Measurements from ENCODE around the gene C8A. TPM values are rescaled to one million over a fixed set of nuclear protein-coding genes. Genes with fewer than 3 reads are reported as not detected.

C8A gene
- total and polyA plus RNA-seq, 10 of the 15 experiments (the other 5 are each of a cell fraction or from before 2014, with no cell fraction given): not detected

GRCh38 chr1:56916630-56917029, 62.0 kb downstream of the C8A start:
- H3K4me3 ChIP-seq: no peak overlapping the region
- no peak for ATAC-seq
- TF ChIP-seq RCOR1 (conservative IDR thresholded peaks at IDR 0.05; ENCODE audit: low read depth, low read length) (no peak), PRDM15 (CRISPR knock-in tag; IDR thresholded peaks at IDR 0.05) (no peak), YBX1 (IDR thresholded peaks at IDR 0.05) (no peak), RAD51 (IDR thresholded peaks at IDR 0.05) (no peak)
- ChIA-PET RAD21 (ENCODE audit: unreplicated experiment) (no interaction called here), SMC1A (ENCODE audit: uncharacterized antibody, unreplicated experiment) (no interaction called here), POLR2A (no interaction called here), CTCF (no interaction called here)
- no peaks in the 10 kb centered on the region for H3K9me3 ChIP-seq (replicated peaks; ENCODE audit: control insufficient read depth, insufficient read depth, low read length)
- no TSS peak for BruUV-seq (replicated peaks)
- in situ Hi-C loops (cut with MboI) (no loop called here), intact Hi-C loops (cut with micrococcal nuclease; ENCODE audit: unreplicated experiment) (no loop called here)
- no peak overlapping the region for H2AFZ ChIP-seq (ENCODE audit: control insufficient read depth, low read depth, low read length)
- no peak overlapping the region for H3K27ac ChIP-seq (ENCODE audit: control insufficient read depth, insufficient read depth)
- H3K36me3 ChIP-seq (ENCODE audit: control insufficient read depth in 2 of 2, insufficient read depth in 2 of 2, low read length in 1 of 2): no peaks in the 10 kb centered on the region
- no peaks in the 10 kb centered on the region for H3K4me1 ChIP-seq (ENCODE audit: control insufficient read depth, insufficient read depth, low read length)
- 8% methylated on average over 3 of the region's 3 CpGs for WGBS (ENCODE audit: insufficient coverage, insufficient replicate concordance, low lambda C conversion rate, missing lambda C conversion rate)
- no peak for DNase-seq (ENCODE audit: low read depth, low spot score)
- no peaks in the 10 kb centered on the region for H4K20me1 ChIP-seq (ENCODE audit: control insufficient read depth, insufficient read depth)
- no peak overlapping the region for H3K4me2 ChIP-seq (ENCODE audit: control insufficient read depth, insufficient read depth)
- FAIRE-seq: no peak
- no peaks in the 10 kb centered on the region for H3K79me2 ChIP-seq (ENCODE audit: control insufficient read depth, insufficient read depth, low read length)
- H3K9ac ChIP-seq (ENCODE audit: control insufficient read depth, insufficient read depth, low read length): no peak overlapping the region
- no peaks in the 10 kb centered on the region for H3K27me3 ChIP-seq (replicated peaks in 1 of 2; ENCODE audit: control insufficient read depth in 2 of 2, insufficient read depth in 2 of 2, low read length in 1 of 2)

- SMC1A ChIA-PET (ENCODE audit: uncharacterized antibody, unreplicated experiment): no interaction called here
- no peak overlapping the region for H3K4me2 ChIP-seq (ENCODE audit: control insufficient read depth, insufficient read depth)
- no peak overlapping the region for H3K9ac ChIP-seq (ENCODE audit: control insufficient read depth, insufficient read depth, low read length)
- no peak for FAIRE-seq
- H3K36me3 ChIP-seq (ENCODE audit: control insufficient read depth in 2 of 2, insufficient read depth in 2 of 2, low read length in 1 of 2): no peaks in the 10 kb centered on the region
- RAD21 ChIA-PET (ENCODE audit: unreplicated experiment): no interaction called here
- no peak overlapping the region for H3K4me3 ChIP-seq
- CTCF ChIA-PET: no interaction called here
- H3K9me3 ChIP-seq (replicated peaks; ENCODE audit: control insufficient read depth, insufficient read depth, low read length): no peaks in the 10 kb centered on the region
- BruUV-seq (replicated peaks): no TSS peak
- ATAC-seq: no peak
- H3K79me2 ChIP-seq (ENCODE audit: control insufficient read depth, insufficient read depth, low read length): no peaks in the 10 kb centered on the region
- H3K27me3 ChIP-seq (replicated peaks in 1 of 2; ENCODE audit: control insufficient read depth in 2 of 2, insufficient read depth in 2 of 2, low read length in 1 of 2): no peaks in the 10 kb centered on the region
- DNase-seq (ENCODE audit: low read depth, low spot score): no peak
- WGBS (ENCODE audit: insufficient coverage, insufficient replicate concordance, low lambda C conversion rate, missing lambda C conversion rate): 23% methylated on average over 5 of the region's 5 CpGs
- no peaks in the 10 kb centered on the region for H3K4me1 ChIP-seq (ENCODE audit: control insufficient read depth, insufficient read depth, low read length)
- intact Hi-C loops (cut with micrococcal nuclease; ENCODE audit: unreplicated experiment) (no loop called here), in situ Hi-C loops (cut with MboI) (no loop called here)
- POLR2A ChIA-PET: no interaction called here
- H2AFZ ChIP-seq (ENCODE audit: control insufficient read depth, low read depth, low read length): no peak overlapping the region
- no peak overlapping the region for H3K27ac ChIP-seq (ENCODE audit: control insufficient read depth, insufficient read depth)
- no peak for TF ChIP-seq ZNF384 (IDR thresholded peaks at IDR 0.05; ENCODE audit: borderline replicate concordance, low read depth, low read length)
- no peak for TF ChIP-seq SMC3 (IDR thresholded peaks at IDR 0.05; ENCODE audit: borderline replicate concordance, low read length)
- no peak for TF ChIP-seq BCL3 (IDR thresholded peaks at IDR 0.05; ENCODE audit: borderline replicate concordance, insufficient read depth, low read depth, low read length, poor library complexity, severe bottlenecking)
- no peak for TF ChIP-seq ZBTB11 (CRISPR knock-in tag; IDR thresholded peaks at IDR 0.05)
- no peak for TF ChIP-seq EGR1 (IDR thresholded peaks at IDR 0.05; ENCODE audit: borderline replicate concordance in 1 of 2, low read depth in 2 of 2, low read length in 2 of 2)
- no peaks in the 10 kb centered on the region for H4K20me1 ChIP-seq (ENCODE audit: control insufficient read depth, insufficient read depth)
Observed at GRCh38 chr1:56917356-56917755, 62.8 kb downstream of the C8A start.

All from GM12878 (cell line).